HepG2 (cell line): ENCODE results near the gene HPCAL4. TPM values are rescaled to one million over a fixed set of nuclear protein-coding genes. Genes with fewer than 3 reads are reported as not detected.

Experiments used
- ATAC-seq: fragments of 200-7000 bp; cut with Tn5 transposase; 3 replicates; pipeline ENCODE4 v1.9.1; 2020; ENCODE audit warnings: mild to moderate bottlenecking, moderate library complexity
- BruUV-seq: library from RNA; stranded (reverse); fragments of 400-500 nt; replicated peaks from 2 replicates; lab custom pipeline; 2021; lab: Mats Ljungman, UMichigan
- CTCF ChIA-PET: fragments of 300-600 bp; formaldehyde crosslinking; extraction: SDS; loops from one replicate; lab custom pipeline; 2021; ENCODE audit warnings: low total read pairs, inconsistent platforms, low intra/inter-chr PET ratio; lab: Yijun Ruan, JAX
- POLR2A ChIA-PET: fragments of 350-600 bp; sonication (Branson Sonifier 250); formaldehyde crosslinking; loops from one replicate; lab custom pipeline; 2020; ENCODE audit warnings: antibody characterized with exemption, inconsistent platforms; lab: Yijun Ruan, JAX
- DNase-seq: peaks from one replicate; pipeline ENCODE4 v3.0.0-alpha.2; 2015; ENCODE audit warnings: low spot score
- FAIRE-seq: peaks from 3 replicates; lab custom pipeline; 2011; peaks lifted over from hg19 to GRCh38; lab: Jason Lieb, UNC
- H2AFZ ChIP-seq: one replicate; pipeline ENCODE4 v1.6.1; 2011; ENCODE audit warnings: low read length, inconsistent platforms
- H3K27ac ChIP-seq: fragments of 300-600 bp; 3 replicates; pipeline ENCODE4 v1.8.0; 2011; ENCODE audit warnings: mixed run types, mild to moderate bottlenecking, mixed read lengths, low read length, inconsistent platforms; ENCODE audit not compliant: insufficient read depth; ENCODE audit errors: extremely low read length
- H3K27me3 ChIP-seq, 2 experiments: fragments of 200-600 bp in 1 of 2; 2 replicates in 1 of 2; 3 replicates in 1 of 2; pipeline versions ENCODE4 v1.6.0 to v1.8.0; 2011; ENCODE audit warnings: low read length in 2 of 2, mild to moderate bottlenecking in 2 of 2, moderate library complexity in 2 of 2, inconsistent platforms in 1 of 2; ENCODE audit not compliant: insufficient read depth in 2 of 2, control insufficient read depth in 1 of 2
- H3K36me3 ChIP-seq, 2 experiments: fragments of 200-600 bp in 1 of 2; replicated peaks in 1 of 2; 2 replicates in 1 of 2; 3 replicates in 1 of 2; pipeline versions ENCODE4 v1.5.1 to v1.8.0; 2011; ENCODE audit warnings: low read length in 2 of 2, inconsistent platforms in 1 of 2; ENCODE audit not compliant: insufficient read depth in 2 of 2, control insufficient read depth in 1 of 2
- H3K4me1 ChIP-seq: 2 replicates; pipeline ENCODE4 v1.5.1; 2012; ENCODE audit warnings: low read length, inconsistent platforms; ENCODE audit not compliant: insufficient read depth
- H3K4me2 ChIP-seq: 2 replicates; pipeline ENCODE4 v1.6.0; 2011; ENCODE audit warnings: low read depth, low read length, inconsistent platforms
- H3K4me3 ChIP-seq, 3 experiments: fragments of 200-600 bp in 1 of 3; sonication (generic), shearing (Covaris generic) in 1 of 3; replicated peaks in 1 of 3; 2 replicates each; pipeline ENCODE4 v1.5.1; 2011 to 2016; ENCODE audit warnings: low read length in 3 of 3, inconsistent platforms in 2 of 3, low read depth in 2 of 3, mild to moderate bottlenecking in 2 of 3, control low read depth in 1 of 3, mixed read lengths in 1 of 3; ENCODE audit not compliant: insufficient read depth in 1 of 3
- H3K79me2 ChIP-seq: one replicate; pipeline ENCODE4 v1.6.1; 2011; ENCODE audit warnings: low read length, inconsistent platforms; ENCODE audit not compliant: insufficient read depth
- H3K9ac ChIP-seq: 2 replicates; pipeline ENCODE4 v1.6.0; 2011; ENCODE audit warnings: mild to moderate bottlenecking, low read depth, low read length, inconsistent platforms; ENCODE audit not compliant: insufficient read depth
- H3K9me3 ChIP-seq: 2 replicates; pipeline ENCODE4 v1.5.1; 2012; ENCODE audit warnings: mild to moderate bottlenecking, low read length
- H4K20me1 ChIP-seq: 2 replicates; pipeline ENCODE4 v1.6.0; 2011; ENCODE audit warnings: inconsistent platforms, mild to moderate bottlenecking, low read length, moderate library complexity; ENCODE audit not compliant: insufficient read depth
- ARHGAP35 ChIP-seq: sonication (generic); formaldehyde crosslinking; IDR thresholded peaks from 2 replicates; pipeline ENCODE4 v1.9.0; 2022; ENCODE audit warnings: mild to moderate bottlenecking, inconsistent platforms, moderate library complexity, missing genetic modification reagents, borderline replicate concordance
- ATAD3A ChIP-seq: sonication (generic); formaldehyde crosslinking; IDR thresholded peaks from 2 replicates; pipeline ENCODE4 v1.4.0; 2020; ENCODE audit warnings: missing genetic modification reagents
- HDAC6 ChIP-seq: fragments of 200-600 bp; sonication (generic); IDR thresholded peaks from 2 replicates; pipeline ENCODE4 v1.7.0; 2017; ENCODE audit warnings: mild to moderate bottlenecking, antibody characterized with exemption, low read length, low read depth
- RARA ChIP-seq: IDR thresholded peaks from 2 replicates; pipeline ENCODE4 v1.6.1; 2016; ENCODE audit warnings: missing genetic modification reagents, missing compliant biosample characterization
- TP53 ChIP-seq: sonication (generic); formaldehyde crosslinking; conservative IDR thresholded peaks from 2 replicates; pipeline ENCODE4 v1.4.0; 2020; ENCODE audit warnings: missing genetic modification reagents
- ZNF251 ChIP-seq: sonication (generic); formaldehyde crosslinking; IDR thresholded peaks from 2 replicates; pipeline ENCODE4 v1.9.0; 2021; ENCODE audit warnings: mild to moderate bottlenecking, missing genetic modification reagents
- ZNF451 ChIP-seq: sonication (generic); formaldehyde crosslinking; IDR thresholded peaks from 2 replicates; pipeline ENCODE4 v1.5.0; 2020; ENCODE audit warnings: mild to moderate bottlenecking, missing genetic modification reagents
- WGBS: methylation state at CpG from one replicate; pipeline ENCODE4 v1.1.6; 2017; ENCODE audit warnings: low lambda C conversion rate; 5-methylcytosine and 5-hydroxymethylcytosine counted together
- in situ Hi-C: cut with HindIII; loops from 2 replicates; pipeline ENCODE4 v1.10.0; 2017; ENCODE audit warnings: low pct_unique_long_range_greater_than_20kb; ENCODE audit not compliant: extremely low pct_ligation_motif_present
- intact Hi-C: fragments of 100-400 bp; cut with micrococcal nuclease; formaldehyde crosslinking; loops from one replicate; pipeline ENCODE4 v1.10.0; 2022; ENCODE audit not compliant: unreplicated experiment
- polyA plus RNA-seq, 8 experiments: library from polyadenylated mRNA; depleted of rRNA in 3 of 8; stranded (reverse) in 7 of 8; unstranded in 1 of 8; fragments of >200 nt; fragmentation: Illumina TruSeq in 4 of 8; extraction: Trizol in 4 of 8; gene quantifications; 2 replicates each; pipeline versions ENCODE4 v1.2.1 to v1.2.3, GENCODE V29; 2011 to 2016; ENCODE audit warnings: low read depth in 4 of 8, missing spikeins in 1 of 8, mixed read lengths in 1 of 8; ENCODE audit not compliant: insufficient read depth in 1 of 8
- total RNA-seq, 5 experiments: library from RNA; depleted of rRNA; stranded (reverse); fragments of >200 nt; fragmentation: Illumina TruSeq; extraction: Trizol; gene quantifications; 2 replicates each; pipeline ENCODE4 v1.2.3, GENCODE V29; 2016; ENCODE audit warnings: low read depth in 1 of 5
- TF ChIP-seq, protein P1 (sequence below): sonication (generic); formaldehyde crosslinking; IDR thresholded peaks from 2 replicates; pipeline ENCODE4 v1.5.0; 2020; ENCODE audit warnings: mild to moderate bottlenecking, missing genetic modification reagents

Gene HPCAL4
- total and polyA plus RNA-seq, 2 of the 13 experiments (the other 11 are each of a cell fraction or from before 2014, with no cell fraction given): not detected

DNA sequence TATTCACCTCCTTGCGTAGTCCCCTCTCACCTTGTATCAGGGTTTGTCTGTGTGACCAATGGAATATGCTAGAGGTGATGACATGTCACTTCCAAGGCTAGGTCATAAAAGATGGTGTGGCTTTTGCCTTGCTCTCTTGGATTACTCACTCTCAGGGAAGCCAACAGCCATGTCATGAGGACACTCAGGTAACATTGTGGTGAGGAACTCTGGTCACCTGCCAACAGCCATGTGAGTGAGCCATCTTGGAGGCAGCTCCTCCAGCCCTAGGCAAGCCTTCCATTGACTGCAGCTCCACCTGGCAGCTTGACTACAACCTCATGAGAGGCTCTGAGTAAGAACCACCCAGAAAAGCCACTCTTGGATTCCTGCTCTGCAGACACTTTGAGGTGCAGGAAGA, 40.8 kb downstream of the HPCAL4 start:
- no peak for FAIRE-seq
- Histone ChIP-seq H3K4me1 (no peaks in the 10 kb centered on the region), H2AFZ (no peak overlapping the region), H3K27me3 (peaks cover 3 to 35% of the 10 kb centered on the region in 2 experiments; a peak in 4 of 5 replicates), H4K20me1 (no peaks in the 10 kb centered on the region), H3K9me3 (no peaks in the 10 kb centered on the region), H3K79me2 (no peaks in the 10 kb centered on the region), H3K36me3 (no peaks in the 10 kb centered on the region), H3K4me3 (no peak overlapping the region), H3K9ac (no peak overlapping the region), H3K4me2 (no peak overlapping the region), H3K27ac (no peak overlapping the region)
- 33% methylated on average over 1 of the region's 1 CpG for WGBS
- TF ChIP-seq ATAD3A (CRISPR knock-in tag) (no peak), ZNF251 (CRISPR knock-in tag) (no peak), TP53 (no peak), HDAC6 (no peak), ZNF451 (CRISPR knock-in tag) (no peak), RARA (CRISPR knock-in tag) (no peak), ARHGAP35 (CRISPR knock-in tag) (no peak)
- CTCF ChIA-PET: interaction anchor here (1.4 kb wide), 1 partner anchor 44 kb away, joined by 4 read pairs; no protein-coding TSS in a partner anchor
- POLR2A ChIA-PET: no interaction called here
- in situ Hi-C loops: loop anchor here (5.0 kb wide), 1 partner anchor 43 kb away; no protein-coding TSS in a partner anchor
- intact Hi-C loops: no loop called here
- no peak for DNase-seq
- no peak for ATAC-seq
- no TSS peak for BruUV-seq

DNA sequence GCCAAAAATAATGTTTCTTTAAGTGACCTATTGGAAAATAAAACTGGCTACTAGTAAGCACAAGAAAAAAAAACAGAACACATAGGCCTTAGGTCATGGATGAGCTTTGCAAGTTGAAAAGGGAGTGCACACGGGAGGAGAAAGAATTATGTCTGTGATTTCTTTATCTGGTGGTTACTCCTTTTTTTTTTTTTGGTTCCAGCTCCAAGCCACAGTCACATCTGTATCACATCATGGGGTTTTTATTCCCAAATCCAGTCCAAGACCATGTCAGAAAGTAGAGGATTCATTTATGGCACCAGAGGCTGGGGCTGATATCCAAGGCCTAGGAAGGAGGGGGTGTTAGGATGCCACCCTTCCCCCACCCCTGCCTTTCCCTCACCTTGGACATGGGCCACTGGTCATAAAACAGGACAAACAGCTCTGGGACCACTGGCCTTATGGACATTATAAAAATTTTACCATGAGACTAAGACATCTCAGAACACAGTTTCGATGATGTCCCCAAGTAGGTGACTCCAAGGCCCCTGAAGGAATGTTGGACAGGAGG, 41.5 kb downstream of the HPCAL4 start:
- Histone ChIP-seq H3K79me2 (no peaks in the 10 kb centered on the region), H3K4me1 (no peaks in the 10 kb centered on the region), H3K36me3 (no peaks in the 10 kb centered on the region), H4K20me1 (no peaks in the 10 kb centered on the region), H2AFZ (no peak overlapping the region), H3K27me3 (peaks cover 3 to 35% of the 10 kb centered on the region in 2 experiments; a peak in 4 of 5 replicates), H3K4me2 (no peak overlapping the region), H3K27ac (no peak overlapping the region), H3K9me3 (no peaks in the 10 kb centered on the region), H3K4me3 (no peak overlapping the region), H3K9ac (no peak overlapping the region)
- in situ Hi-C loops: loop anchor here (5.0 kb wide), 1 partner anchor 42 kb away; no protein-coding TSS in a partner anchor
- ATAC-seq: no peak
- ChIA-PET POLR2A (no interaction called here), CTCF (interaction anchor here (1.4 kb wide), 1 partner anchor 44 kb away, joined by 4 read pairs; no protein-coding TSS in a partner anchor)
- no peak for DNase-seq
- FAIRE-seq: no peak
- WGBS: 8% methylated on average over 2 of the region's 2 CpGs
- no TSS peak for BruUV-seq
- intact Hi-C loops: no loop called here
- TF ChIP-seq, protein P1, sequence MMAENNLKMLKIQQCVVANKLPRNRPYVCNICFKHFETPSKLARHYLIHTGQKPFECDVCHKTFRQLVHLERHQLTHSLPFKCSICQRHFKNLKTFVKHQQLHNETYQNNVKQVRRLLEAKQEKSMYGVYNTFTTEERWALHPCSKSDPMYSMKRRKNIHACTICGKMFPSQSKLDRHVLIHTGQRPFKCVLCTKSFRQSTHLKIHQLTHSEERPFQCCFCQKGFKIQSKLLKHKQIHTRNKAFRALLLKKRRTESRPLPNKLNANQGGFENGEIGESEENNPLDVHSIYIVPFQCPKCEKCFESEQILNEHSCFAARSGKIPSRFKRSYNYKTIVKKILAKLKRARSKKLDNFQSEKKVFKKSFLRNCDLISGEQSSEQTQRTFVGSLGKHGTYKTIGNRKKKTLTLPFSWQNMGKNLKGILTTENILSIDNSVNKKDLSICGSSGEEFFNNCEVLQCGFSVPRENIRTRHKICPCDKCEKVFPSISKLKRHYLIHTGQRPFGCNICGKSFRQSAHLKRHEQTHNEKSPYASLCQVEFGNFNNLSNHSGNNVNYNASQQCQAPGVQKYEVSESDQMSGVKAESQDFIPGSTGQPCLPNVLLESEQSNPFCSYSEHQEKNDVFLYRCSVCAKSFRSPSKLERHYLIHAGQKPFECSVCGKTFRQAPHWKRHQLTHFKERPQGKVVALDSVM (CRISPR knock-in tag): no peak
